HUDEP-2 (cell line): ENCODE data around the gene SRGAP1.
"Not testable (repeated sequence)": the region's sequence is repeated elsewhere in the genome, so short reads cannot be mapped to it uniquely, and the experiment has no call there.

Experiments
- DNase-seq, 76 experiments: peaks; one replicate each; lab custom pipeline; 2025; ENCODE audit not compliant: unreplicated experiment in 76 of 76; lab: John Stamatoyannopoulos, UW

SRGAP1 gene

GRCh38 chr12:64142784-64143183, 298.3 kb downstream of the SRGAP1 start:
- DNase-seq = no peak

GRCh38 chr12:64145226-64145625, 300.7 kb downstream of the SRGAP1 start:
- DNase-seq = no peak

GRCh38 chr12:64147011-64147631, 302.6 kb downstream of the SRGAP1 start:
- no peak for DNase-seq

GRCh38 chr12:64147875-64148274, 303.4 kb downstream of the SRGAP1 start:
- no peak for DNase-seq

GRCh38 chr12:64154677-64155076, 310.2 kb downstream of the SRGAP1 start:
- DNase-seq = no peak

- no peak for DNase-seq
Observed at GRCh38 chr12:64157110-64157509, 312.6 kb downstream of the SRGAP1 start.

GRCh38 chr12:64160021-64160710, 315.7 kb downstream of the SRGAP1 start:
- no peak for DNase-seq

GRCh38 chr12:64160711-64161060, 316.2 kb downstream of the SRGAP1 start:
- DNase-seq = no peak

GRCh38 chr12:64166606-64167005, 322.1 kb downstream of the SRGAP1 start:
- DNase-seq = not testable (repeated sequence)

GRCh38 chr12:64167041-64167440, 322.5 kb downstream of the SRGAP1 start:
- not testable (repeated sequence) for DNase-seq

GRCh38 chr12:64170024-64170423, 325.5 kb downstream of the SRGAP1 start:
- DNase-seq = no peak

- DNase-seq = no peak
Observed at GRCh38 chr12:64170730-64171129, 326.2 kb downstream of the SRGAP1 start.

- no peak for DNase-seq
Observed at GRCh38 chr12:64171715-64172114, 327.2 kb downstream of the SRGAP1 start.

- no peak for DNase-seq
Observed at GRCh38 chr12:64172143-64172970, 327.9 kb downstream of the SRGAP1 start.

GRCh38 chr12:64173456-64173855, 329.0 kb downstream of the SRGAP1 start:
- no peak for DNase-seq

GRCh38 chr12:64175254-64175945, 330.9 kb downstream of the SRGAP1 start:
- peak in 1 of 76 experiments; percentile 0 for DNase-seq

GRCh38 chr12:64177001-64177400, 332.5 kb downstream of the SRGAP1 start:
- DNase-seq = no peak

GRCh38 chr12:64178122-64178521, 333.6 kb downstream of the SRGAP1 start:
- no peak for DNase-seq

- DNase-seq = no peak
Observed at GRCh38 chr12:64180951-64181350, 336.5 kb downstream of the SRGAP1 start.

- no peak for DNase-seq
Observed at GRCh38 chr12:64181430-64182291, 337.2 kb downstream of the SRGAP1 start.
